ENCODE results near the gene SRL.
A peak's percentile ranks its signal among the peaks of the same experiment; 100 is the strongest.

Gene SRL

DNA sequence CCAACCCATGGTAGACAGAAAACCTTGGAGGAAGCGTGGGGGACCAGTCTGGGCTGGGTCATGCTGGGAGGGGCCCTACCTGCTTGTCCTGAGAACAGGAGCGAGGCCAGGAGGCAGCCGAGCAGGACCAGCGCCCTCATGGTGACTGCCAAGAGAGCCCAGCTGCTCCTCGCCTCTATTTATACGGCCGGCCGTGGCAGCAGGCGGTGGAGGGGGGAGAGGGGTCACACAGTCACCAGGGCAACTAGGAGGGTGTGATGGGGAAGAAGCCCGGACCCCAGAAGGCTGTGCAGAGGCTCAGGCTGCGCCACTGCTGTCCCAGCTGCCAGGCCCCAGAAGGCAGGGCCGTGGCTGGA, at the start of gene SRL:
SRL (minus strand) TSS at position 153 of the 356 bp plus-strand sequence; CDS start at position 140, 13 bp downstream.
- DNase-seq, result no peak

DNA sequence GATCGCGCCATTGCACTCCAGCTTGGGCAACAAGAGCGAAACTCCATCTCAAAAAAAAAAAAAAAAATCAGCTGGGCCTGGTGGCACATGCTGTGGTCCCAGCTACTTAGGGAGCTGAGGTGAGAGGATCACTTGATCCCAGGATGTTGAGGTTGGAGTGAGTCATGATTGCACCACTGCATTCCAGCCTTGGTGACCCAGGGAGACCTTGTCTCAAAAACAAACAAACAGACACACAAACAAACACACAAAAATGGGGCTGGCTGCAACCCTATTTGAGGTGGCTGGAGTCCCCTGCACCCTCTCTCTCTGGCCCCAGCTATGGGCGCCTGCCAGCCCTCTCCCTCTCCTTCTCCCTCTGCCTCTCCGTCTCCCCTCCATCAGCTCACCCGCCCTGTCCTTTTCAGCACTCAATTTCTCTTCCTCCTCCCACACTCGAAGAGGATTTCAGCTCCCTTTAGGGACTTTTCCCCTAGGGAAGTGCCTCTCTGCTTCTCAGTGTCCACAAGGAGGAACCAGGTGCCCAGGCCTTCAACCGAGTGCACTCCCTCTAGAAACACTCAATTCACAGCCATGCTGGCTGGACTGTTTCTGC, 48.5 kb upstream of the SRL start:
- intact Hi-C loops (cut with DNase I), result no loop called here
- DNase-seq, result no peak

More for the DNA sequence above, at the start of gene SRL:
- intact Hi-C loops (cut with DNase I), result loop anchor here (1.0 kb wide), 1 partner anchor 42 kb away; no protein-coding TSS in a partner anchor

DNA sequence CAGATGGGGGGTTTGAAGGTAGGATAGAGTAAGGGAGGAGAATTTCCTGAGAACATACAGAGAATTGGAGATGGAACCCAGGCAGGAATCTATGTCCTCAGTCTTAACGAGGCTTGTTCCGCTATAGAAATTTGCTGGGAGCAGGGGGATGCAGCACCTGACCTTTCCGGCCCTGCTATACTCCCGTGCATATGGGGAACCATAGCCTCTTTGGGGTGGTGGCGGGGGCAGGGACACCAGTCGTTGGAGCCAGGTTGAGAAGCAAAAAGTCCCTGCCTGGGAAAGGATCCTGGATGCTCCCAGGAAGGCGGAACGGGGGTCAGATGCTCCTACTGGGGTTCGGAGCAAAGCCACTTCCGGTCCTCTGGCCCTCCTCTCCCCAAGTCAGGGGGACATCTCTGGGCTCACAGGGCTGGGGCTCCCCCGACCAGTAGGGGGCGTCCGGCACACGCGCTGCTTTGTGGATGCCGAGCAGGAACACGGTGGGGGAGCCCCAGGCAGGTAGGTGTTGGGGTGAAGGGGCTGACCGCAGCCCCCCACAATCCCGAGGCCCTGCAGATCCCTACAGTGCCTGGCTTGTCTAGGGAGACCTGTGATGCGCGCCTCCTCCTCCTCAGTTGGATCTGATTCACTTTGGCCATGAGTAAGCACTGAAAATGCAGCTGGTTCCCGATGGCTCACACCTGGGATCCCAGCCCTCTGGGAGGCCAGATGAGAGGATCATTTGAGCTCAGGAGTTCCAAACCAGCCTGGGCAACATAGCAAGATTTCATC, 46.5 kb upstream of the SRL start:
- peak; percentile 40 to 95 (median 78) for DNase-seq
- intact Hi-C loops (cut with DNase I), result loop anchor here (1.0 kb wide), 1 partner anchor 42 kb away; no protein-coding TSS in a partner anchor

DNA sequence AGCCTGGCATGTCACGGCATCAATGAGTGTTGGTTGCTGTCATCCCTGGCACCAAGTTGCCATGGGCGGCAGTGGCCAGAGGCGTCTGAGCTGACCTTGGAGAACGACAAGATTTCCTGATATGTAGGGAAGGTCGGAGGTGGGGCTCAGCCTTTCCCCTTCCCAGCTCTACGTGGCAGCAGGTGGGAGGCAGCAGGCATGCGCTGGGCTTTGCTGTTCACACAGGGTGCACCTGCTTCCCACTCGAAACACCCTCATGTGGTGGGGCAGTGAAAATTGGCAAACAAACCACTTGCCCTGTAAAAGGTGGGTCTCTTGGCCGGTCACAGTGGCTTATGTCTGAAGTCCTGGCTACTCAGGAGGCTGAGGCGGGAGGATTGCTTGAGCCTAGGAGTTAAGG, 43.3 kb upstream of the SRL start:
- no peak for DNase-seq
- intact Hi-C loops (cut with DNase I), result no loop called here

DNA sequence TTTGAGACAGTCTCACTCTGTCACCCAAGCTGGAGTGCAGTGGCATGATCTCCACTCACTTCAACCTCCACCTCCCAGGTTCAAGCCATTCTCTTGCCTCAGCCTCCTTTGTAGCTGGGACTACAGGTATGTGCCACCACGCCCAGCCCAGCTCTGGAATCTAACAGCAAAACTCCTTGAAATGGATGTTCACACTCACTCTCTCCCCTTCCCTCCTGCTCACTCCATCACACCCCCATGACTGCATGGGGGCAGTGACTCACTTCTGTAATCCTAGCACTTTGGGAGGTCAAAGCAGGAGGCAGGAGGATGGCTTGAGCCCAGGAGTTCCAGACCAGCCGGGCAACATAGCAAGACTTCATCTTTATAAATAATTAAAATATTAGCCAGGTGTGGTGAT, 42.1 kb upstream of the SRL start:
- no peak for DNase-seq
- intact Hi-C loops (cut with DNase I), result no loop called here

DNA sequence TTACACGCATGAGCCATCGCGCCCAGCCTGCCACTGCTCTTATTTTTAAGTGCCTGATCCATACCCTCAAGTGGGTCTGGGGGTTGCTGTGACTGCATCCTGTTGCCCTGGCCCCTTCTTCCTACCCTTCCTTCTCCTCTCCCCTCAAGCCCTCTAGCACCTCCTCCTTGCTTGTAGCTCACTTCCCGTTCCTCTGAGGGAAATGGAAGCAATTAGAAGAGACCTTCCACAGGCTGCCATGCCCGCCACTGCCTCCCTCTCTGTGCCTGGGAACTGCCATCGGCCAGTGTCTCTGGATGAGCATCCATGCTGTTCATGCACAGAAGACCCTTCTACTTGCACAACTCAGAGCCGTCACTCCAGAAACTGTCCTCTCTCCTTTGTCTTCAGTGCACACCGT, 41.6 kb upstream of the SRL start:
- DNase-seq, result no peak
- intact Hi-C loops (cut with DNase I), result no loop called here

DNA sequence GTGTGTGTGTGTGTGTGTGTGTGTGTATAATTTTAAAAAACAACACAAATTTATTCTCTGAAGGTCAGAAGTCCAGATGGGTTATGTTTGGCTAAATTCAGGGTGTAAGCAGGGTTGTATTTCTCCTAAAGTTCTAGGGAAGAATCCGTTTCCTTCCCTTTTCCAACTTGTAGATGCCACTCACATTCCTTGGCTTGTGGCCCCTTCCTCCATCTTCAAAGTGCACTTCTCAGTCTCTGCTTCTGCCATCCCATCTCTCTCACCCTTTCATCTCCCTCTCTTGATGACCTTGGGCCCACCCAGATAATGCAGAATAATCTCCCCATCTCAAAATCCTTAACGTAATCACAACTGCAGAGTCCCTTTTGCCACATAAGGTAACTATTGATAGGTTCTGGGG, 38.7 kb upstream of the SRL start:
- intact Hi-C loops (cut with DNase I), result no loop called here
- no peak for DNase-seq

DNA sequence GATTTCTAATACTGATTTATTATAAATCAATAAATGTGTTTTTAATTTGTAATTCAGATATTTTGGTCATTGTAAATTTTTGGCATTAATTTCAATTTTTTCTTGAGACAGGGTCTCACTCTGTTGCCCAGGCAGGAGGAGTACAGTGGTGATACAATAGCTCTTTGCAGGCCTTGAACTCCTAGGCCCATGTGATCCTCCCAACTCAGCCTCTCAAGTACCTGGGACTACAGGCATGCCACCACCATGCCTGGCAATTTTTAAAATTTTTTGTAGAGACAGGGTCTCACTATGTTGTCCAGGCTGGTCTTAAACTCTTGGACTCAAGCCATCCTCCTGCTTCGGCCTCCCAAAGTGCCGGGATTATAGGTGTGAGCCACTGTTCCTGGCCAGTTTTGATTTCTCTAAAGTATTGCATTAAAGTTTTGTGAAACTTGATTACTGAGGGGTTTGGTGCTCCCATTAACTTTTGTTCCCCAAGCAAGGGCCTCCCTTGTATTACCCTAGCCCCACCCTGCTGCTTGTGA, 36.2 kb upstream of the SRL start:
- no peak for DNase-seq
- intact Hi-C loops (cut with DNase I), result no loop called here

DNA sequence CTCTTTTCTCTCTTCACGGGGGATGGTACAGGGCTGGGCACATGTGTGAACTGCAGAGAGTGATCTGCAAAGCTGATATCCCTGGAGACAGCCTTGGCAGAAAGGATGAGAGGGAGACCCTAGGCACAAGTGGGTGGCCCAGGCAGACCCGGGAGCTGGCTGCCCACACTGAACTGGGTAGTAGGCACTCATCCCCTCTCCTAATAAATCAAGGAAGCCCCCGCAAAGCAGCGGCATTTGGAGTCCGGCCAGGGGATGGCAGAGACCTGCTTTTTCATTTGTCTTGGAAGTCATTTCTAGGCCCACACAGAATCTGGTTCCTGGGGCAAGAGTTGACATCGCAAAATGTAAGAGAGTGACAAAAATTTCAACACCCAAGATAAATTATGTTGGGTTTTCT, 34.0 kb upstream of the SRL start:
- intact Hi-C loops (cut with DNase I), result no loop called here

DNA sequence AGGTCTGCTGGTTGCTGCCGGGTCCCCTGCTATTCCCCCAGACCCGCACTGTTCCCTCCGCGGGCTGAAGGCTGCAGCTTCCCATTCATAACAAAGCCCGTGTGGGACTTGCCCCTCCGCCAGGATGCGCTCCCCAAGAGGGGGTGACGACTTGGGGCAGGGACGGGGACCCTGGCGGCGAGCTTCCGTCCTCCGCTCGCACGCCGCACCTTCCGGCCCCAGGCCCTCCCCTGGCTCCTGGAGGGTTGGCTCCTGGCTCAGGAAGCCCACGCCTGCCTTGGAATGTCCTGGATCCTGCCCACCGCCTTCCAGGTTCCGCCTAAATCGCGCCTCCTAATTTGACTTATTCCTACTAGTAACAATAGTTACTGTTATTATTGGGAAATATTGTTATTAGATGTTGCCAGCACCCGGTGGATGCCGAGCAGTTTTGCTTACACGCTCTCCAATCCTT, 32.0 kb upstream of the SRL start:
- intact Hi-C loops (cut with DNase I), result loop anchor here (2.0 to 5.0 kb wide), 3 partner anchors 21 to 128 kb away; no protein-coding TSS in a partner anchor
- peak in 2 of 10 donors; percentile 14 to 16 for DNase-seq

More for the DNA sequence above, 34.0 kb upstream of the SRL start:
- no peak for DNase-seq

DNA sequence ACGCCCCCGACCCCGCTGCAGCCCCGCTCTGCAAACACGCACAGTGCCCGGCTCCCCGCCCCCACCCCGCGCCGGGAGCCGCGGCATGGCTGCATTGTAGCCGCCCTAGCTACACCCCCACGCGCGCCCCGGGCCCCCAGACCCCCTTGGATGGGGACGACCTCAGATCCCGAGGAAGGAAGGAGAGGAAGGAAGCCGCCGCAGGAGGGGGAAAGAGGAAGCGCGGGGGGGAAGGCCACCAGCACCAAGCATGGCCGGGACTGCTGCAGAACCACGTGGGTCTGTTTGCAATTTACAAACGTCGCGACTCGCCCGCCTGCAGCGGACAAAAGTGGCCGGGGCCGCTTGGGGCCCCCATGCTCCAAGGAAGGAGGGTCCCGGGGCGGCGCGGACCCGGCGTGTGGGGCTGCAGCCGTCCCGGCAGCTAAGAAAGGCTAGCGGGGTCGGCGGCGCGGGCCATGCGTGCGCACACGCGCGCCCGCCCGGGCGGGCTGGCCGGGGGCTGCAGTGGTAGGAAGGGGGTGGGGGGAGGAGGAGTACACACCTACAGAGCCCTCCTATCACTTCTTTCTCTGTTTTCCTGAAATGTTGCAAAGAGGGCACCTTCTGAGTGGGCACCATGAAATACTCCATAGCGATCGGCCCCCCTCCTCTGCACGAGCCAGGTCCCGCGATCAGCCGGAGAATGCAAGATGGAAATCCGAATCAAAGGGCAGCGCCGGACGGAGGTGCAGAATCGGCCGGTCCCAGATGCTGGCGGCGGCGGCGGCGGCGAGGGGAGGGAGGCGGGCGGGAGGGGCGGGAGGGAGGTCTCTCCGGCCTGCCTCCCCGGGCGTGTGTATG, 30.5 kb upstream of the SRL start:
- intact Hi-C loops (cut with DNase I), result loop anchor here (2.0 to 5.0 kb wide), 3 partner anchors 20 to 130 kb away; no protein-coding TSS in a partner anchor

DNA sequence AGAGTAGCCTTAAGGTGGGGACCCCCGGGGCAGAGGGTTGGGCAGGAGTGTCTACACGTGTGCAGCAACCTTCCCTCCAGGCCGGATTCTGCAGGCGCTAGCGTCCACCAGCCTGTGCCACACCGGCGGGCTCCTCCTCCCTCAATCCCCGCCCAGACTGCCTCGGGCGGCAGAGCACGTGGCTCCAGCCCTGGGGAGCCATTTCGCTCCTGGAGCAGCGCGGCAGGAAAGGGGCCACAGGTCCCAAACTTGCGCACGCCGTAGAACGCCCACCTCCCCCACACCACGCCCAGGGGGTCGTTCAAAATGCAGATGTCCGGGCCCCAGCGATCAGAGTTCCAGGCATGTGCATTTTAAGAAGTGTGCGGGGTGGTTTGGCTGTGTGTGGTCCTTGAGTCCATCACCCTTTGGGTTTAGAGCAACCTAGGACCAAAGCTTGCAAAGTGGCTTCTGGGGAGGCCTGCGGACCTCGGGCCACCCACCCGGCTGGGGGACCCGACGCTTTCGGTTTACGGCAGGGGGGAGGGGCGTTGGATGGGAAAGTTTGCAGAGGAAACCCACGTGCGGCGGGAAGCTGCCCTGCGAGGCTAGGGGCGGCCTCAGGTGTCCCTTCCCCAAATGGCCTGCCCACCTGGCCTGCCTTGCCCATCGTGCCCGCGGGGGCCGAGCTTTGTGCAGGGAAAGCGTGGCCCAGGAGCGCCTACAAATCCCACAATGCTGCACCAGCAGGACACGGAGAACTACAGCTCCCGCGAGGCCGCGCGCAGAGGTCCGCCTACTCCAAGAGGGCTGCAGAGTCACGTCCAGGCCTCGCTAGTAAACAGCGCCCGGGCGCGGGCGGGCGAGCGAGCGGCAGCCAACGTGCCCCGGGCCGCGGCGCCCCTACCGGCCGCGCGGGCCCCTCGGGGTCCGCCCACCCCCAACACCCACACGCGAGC, 29.6 kb upstream of the SRL start:
- intact Hi-C loops (cut with DNase I), result loop anchor here (2.0 to 5.0 kb wide), 3 partner anchors 19 to 131 kb away; no protein-coding TSS in a partner anchor
- DNase-seq, result peak; percentile 90 to 99 (median 96)

More for the DNA sequence above, 30.5 kb upstream of the SRL start:
- peak; percentile 35 to 95 (median 58) for DNase-seq

DNA sequence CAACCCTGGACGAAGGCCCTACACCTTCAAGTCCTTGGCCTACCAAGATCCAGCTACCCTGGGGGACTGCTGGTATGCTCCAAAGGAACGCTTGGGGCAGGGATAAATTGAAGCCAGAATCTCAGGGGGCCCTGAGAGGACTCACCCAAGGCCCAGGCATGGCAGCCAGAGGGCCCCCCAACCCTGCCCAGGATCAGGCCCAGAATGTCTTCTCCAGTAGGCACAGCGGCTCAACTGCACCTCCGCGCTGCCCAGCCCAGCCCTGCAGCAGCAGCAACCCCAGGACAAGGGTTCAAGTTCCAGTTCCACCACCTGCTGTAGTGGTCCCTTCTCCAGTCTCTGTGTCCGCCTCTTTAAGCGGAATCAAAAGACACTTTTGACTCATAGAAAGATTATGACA, 28.7 kb upstream of the SRL start:
- intact Hi-C loops (cut with DNase I), result loop anchor here (5.0 kb wide), 2 partner anchors 57 to 132 kb away; no protein-coding TSS in a partner anchor
- DNase-seq, result no peak

DNA sequence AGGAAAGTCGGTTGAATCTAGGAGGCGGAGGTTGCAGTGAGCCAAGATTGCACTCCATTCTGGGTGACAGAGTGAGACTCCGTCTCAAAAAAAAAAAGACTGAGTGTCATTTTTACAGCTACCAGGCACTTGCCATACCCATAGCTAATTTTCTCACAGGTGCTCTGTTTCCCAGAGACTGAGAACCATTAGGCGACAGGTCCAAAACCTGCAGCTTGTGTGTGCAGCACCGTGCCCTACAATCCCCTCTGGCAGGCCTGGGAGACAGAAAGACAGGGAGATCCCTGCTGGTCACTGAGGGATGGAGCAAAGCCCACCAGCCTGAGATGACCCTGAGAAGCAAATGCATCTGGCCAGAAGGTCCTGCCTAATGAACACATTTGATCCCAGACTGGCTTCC, 28.2 kb upstream of the SRL start:
- no peak for DNase-seq
- intact Hi-C loops (cut with DNase I), result loop anchor here (5.0 kb wide), 2 partner anchors 57 to 132 kb away; no protein-coding TSS in a partner anchor

DNA sequence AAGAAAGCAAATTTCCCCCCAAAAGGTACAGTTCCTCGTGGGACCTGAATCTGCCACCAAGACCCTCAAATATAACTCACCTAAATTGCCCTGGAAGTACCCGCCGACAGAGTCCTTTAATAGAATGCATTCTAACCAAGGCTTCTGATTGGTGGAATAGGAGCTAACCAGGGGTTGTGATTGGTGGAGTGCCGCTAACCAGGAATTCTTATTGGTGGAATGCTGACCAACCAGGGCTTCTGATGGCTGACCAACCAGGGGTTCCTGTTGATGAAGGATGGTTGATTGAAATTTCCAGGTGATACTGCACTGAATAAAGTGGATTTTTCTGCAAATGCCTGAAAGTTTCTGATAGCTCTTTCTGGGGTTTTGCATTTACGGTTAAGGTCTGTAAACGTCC, 24.5 kb upstream of the SRL start:
- intact Hi-C loops (cut with DNase I), result no loop called here
- DNase-seq, result no peak

DNA sequence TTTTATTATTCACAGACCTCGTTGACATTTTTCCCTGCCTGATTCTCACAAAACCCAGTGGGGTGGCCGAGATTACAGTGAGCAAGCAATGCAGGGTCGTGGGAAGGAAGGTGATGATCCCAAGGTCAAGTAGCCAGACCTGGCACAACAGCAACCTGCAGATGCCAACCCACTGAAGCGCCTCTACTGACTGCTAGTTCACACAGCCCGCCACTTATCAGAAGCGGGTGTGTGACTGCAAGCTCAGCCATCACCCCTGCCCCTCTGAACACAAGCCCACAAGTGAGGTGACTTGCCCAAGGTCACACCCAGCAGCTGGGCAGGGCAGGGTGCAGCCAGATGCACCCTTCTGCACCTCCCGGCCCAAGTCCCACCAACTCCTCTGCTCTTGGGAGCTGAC, 23.8 kb upstream of the SRL start:
- DNase-seq, result no peak
- intact Hi-C loops (cut with DNase I), result no loop called here

DNA sequence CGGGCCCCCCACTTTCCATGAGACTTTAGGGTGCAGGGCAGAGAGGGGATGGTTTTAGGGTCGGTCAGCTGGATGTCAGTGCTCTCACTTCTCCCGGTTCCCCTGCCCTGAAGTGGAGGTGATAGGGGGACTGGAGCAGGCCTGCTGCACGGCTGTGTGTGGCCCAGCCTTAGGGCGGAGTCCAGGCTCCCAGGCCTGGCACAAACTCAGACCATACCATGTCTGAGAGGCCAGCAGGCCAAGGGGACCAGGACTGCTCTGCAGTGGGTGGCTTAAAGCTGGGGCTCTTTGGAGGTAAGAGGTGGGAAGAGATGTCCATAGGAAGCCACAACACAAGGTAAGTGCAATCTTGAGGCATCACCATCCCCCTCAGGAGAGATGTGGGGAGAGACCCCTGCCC, 22.7 kb upstream of the SRL start:
- intact Hi-C loops (cut with DNase I), result no loop called here
- no peak for DNase-seq

DNA sequence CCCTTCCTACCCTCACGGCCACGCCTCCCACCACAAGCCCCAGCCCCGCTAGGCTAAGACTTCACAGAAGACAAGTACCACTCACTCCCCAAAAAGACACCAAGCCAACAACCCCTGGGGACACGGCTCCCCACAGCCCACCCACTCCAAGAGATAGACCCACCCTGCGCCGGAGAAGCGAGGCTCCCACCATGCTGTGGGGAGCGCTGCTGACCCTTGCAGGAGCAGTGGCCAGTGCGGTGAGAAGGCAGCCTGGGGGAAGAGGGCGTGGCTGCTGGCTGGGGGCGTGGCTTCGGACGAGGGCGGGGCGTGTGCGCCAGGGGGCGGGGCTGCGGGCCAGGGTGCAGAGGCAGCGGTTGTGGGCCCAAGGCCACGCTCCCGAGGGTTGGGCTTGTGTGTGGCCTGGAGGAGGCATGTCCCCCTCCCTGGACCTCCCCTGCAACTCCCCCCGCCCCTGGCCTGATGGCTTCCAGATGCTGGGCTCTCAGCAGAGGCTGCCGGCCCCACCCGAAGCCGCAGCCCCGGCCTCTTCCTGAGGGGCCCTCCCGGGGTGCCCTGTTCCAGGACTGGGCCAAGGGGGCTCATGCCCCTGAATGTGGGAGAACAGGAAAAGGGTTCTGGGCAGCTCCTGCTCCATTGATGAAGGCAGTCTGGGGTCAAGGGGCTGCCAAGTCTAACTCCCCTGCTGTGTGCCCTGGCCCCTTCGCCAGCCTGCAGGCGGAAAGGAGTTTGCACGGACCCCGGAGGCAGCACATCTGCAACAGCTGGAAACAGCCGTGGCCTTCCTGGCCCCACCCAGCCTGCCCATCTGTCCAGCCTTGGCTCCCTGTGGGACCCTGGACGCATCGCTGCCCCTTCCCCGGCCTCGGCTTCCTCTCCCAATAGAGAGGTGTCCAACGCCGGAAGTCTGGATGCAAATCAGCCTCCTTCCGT, 21.9 kb upstream of the SRL start:
- DNase-seq, result no peak
- intact Hi-C loops (cut with DNase I), result no loop called here
